ENCODE measurements around the gene SKIDA1.

SKIDA1 gene

GRCh38 chr10:21515361-21516241 lies 9.9 kb downstream of the SKIDA1 start:
- no peak for DNase-seq

GRCh38 chr10:21514818-21515351 lies 10.6 kb downstream of the SKIDA1 start:
- DNase-seq: no peak

GRCh38 chr10:21514129-21514817 lies 11.2 kb downstream of the SKIDA1 start:
- DNase-seq: no peak

- DNase-seq: no peak
These were observed 12.1 kb downstream of the SKIDA1 start for GRCh38 chr10:21513405-21513788.

- no peak for DNase-seq
These were observed 12.7 kb downstream of the SKIDA1 start for GRCh38 chr10:21512573-21513404.

- no peak for DNase-seq
These were observed 13.4 kb downstream of the SKIDA1 start for GRCh38 chr10:21511946-21512572.

GRCh38 chr10:21511095-21511570 lies 14.3 kb downstream of the SKIDA1 start:
- DNase-seq: no peak

- DNase-seq: no peak
These were observed 15.0 kb downstream of the SKIDA1 start for GRCh38 chr10:21510241-21511094.

- no peak for DNase-seq
These were observed 15.9 kb downstream of the SKIDA1 start for GRCh38 chr10:21509341-21510240.

- DNase-seq: no peak
These were observed 16.7 kb downstream of the SKIDA1 start for GRCh38 chr10:21508706-21509331.

GRCh38 chr10:21507150-21507549 lies 18.3 kb downstream of the SKIDA1 start:
- no peak for DNase-seq

GRCh38 chr10:21506351-21506750 lies 19.1 kb downstream of the SKIDA1 start:
- no peak for DNase-seq

- DNase-seq: no peak
These were observed 19.7 kb downstream of the SKIDA1 start for GRCh38 chr10:21505711-21506278.

GRCh38 chr10:21503542-21503941 lies 21.9 kb downstream of the SKIDA1 start:
- DNase-seq: no peak

- no peak for DNase-seq
These were observed 23.1 kb downstream of the SKIDA1 start for GRCh38 chr10:21502348-21502740.

GRCh38 chr10:21501731-21502347 lies 23.6 kb downstream of the SKIDA1 start:
- no peak for DNase-seq

GRCh38 chr10:21501091-21501490 lies 24.4 kb downstream of the SKIDA1 start:
- DNase-seq: no peak

GRCh38 chr10:21500578-21500910 lies 24.9 kb downstream of the SKIDA1 start:
- DNase-seq: no peak
